NOMO-1 treated with DMSO at 0.1 percent for 48 hours (cell line): Measurements from ENCODE around the gene PIP5KL1.

Experiments
- DNase-seq: peaks from one replicate; lab custom pipeline; 2025; ENCODE audit not compliant: unreplicated experiment; lab: John Stamatoyannopoulos, UW

PIP5KL1 gene

DNA sequence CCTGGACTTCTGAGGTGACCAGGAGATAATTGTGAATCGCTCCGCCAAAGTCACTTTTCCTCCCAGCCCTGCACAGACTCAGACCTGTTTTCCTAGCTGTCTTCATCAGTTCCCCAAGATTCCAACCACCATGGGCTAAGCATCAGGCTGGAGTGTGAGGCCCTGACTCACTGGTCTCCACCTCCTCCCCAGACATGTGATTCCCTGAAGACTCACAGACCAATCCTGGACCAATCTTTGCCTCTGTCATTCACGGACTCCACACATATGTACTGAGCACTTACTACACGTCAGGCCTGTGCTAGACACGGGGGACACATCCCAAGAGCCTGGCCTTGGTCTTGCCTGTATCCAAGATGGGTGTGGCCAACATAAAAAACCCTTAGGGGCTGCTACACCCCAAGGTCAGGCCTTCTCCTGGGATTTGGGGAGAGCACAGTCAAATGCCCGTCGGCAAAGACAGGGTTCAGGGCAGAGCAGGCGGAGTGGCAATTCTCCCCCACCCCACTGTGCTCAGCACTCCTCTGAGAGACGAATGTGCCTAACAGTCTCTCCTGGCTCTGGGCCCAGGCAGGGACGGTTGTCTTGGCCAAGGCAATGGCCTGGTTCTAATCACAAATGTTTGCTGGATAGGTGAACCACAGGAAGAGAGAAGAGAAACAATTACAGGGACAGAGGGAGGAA is 38.3 kb upstream of the PIP5KL1 start:
- no peak for DNase-seq

DNA sequence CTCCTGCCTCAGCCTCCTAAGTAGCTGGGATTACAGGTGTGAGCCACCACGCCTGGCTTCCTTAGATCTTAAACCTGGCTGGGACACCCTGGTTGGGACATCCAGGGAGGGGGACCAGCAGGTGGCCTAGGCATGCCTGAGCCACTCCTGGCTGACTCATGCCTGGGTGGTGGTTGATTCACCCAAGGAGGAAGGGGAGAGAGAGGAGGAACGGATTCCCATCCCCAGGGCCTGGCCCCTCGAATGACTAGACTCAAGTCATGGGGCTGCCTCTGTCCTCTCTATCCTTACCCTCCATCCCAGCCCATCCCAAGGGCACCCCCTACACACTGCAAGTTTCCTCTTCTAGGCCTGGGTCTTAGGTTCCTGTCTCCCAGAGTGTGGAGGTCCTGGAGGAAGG is 37.5 kb upstream of the PIP5KL1 start:
- DNase-seq = no peak

DNA sequence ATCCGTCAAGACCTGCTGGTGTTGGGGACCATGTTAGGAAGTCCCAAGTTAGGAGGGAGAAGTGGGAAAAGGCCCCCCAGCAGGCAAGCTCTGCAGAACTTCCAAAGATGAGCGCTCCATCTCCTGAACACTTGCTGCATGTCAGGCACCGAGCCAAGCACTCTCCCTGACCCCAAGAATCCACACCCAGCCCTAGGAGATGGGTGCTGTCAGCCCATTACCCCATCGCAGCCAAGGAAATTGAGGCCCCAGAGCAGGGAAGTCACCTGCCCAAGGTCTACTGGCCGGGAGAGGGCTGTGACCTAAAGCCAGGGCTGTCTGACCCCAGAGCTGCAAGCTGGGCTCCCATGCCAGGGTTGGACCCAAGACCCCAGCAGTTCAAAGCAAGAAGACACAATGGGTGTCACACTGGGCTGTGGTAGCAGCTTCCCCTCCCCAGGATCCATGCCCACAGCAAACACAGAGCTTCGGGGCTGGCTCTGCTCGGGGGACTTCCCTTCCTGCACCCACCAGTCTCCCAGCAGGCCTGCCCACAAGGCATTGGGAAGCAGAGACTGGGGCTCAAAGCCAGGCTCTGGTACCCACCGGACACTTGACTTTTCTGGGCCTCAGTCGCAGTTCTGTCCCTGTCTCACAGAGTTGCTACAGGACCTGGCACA is 36.7 kb upstream of the PIP5KL1 start:
- DNase-seq = no peak

GRCh38 chr9:127966416-127967150 is 36.0 kb upstream of the PIP5KL1 start:
- no peak for DNase-seq

- DNase-seq = no peak
Observed at GRCh38 chr9:127965953-127966352, 35.4 kb upstream of the PIP5KL1 start.

- no peak for DNase-seq
Observed at GRCh38 chr9:127963359-127964064, 32.9 kb upstream of the PIP5KL1 start.

DNA sequence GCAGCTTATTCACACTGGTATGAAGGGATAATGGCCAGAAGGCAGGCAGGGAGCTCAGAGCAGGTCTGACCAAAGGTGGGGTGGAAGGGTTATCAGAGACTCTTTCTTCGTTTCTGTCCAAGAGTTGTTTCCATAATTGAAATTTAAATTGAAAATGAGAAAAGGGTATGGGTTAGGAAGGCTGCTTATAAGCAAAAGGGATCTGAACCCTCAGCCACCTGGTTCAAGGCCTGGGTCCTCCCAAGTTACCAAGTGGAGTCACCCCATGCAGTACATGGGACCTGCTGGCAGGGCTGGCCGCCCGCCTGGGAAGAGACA is 32.4 kb upstream of the PIP5KL1 start:
- no peak for DNase-seq

DNA sequence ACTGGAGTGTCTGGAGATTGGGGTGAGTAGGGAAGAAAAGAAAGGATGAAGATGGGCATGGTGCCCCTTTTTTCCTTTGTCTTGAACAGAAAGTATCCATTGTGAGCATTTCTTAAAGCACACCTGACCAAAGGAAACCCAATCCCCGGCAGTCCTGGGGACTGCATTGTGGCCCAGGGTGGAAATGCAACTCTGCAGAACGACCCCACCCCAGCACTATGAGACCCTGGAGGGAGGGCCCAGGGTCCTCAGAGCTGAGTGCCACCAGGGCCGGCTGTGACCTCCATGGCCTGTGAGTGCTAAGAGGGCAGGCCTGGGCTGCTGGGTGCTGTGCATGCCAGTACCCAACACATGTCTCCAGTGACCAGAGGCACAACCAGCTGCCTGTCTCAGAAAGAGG is 31.7 kb upstream of the PIP5KL1 start:
- DNase-seq = no peak

- DNase-seq = no peak
Observed at GRCh38 chr9:127961613-127962155, 31.1 kb upstream of the PIP5KL1 start.

GRCh38 chr9:127961155-127961490 is 30.5 kb upstream of the PIP5KL1 start:
- DNase-seq = no peak

DNA sequence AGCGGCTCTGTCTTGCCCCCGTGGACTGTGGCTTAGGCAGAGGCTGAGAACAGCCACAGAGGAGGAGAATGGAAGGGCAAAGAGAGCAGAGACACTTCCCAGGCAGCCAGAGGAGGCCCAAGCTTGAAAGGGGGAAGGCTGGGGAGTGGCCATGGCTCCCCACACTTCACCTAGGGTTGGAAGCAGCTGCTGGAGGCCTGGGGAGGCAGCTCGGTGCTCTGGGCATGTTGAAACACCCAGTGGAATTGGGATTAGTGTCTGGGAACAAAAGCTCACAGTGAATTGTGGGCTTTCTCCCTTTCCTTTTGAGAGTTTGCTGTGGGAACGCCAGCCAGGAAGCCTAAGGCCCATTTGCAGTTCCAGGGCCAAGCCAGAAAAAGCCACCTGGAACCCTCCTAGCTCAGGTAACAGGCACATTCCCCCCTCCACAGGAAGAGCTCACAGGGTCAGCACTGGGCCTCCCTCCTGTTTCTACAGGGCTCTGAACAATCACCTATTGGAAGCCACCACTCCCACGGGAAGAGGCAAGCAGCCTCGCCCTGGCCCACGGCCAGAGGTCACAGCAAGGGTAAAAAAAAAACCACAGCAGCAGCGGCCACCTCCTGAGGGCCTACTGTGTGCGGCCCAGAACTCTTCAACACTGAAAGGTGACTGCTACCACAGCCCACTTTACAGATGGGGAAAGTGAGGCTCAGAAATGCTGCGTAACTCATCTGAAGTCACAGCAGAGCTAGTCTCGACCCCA is 30.0 kb upstream of the PIP5KL1 start:
- no peak for DNase-seq

- DNase-seq = no peak
Observed at GRCh38 chr9:127959841-127960409, 29.3 kb upstream of the PIP5KL1 start.

- no peak for DNase-seq
Observed at GRCh38 chr9:127959398-127959797, 28.8 kb upstream of the PIP5KL1 start.

DNA sequence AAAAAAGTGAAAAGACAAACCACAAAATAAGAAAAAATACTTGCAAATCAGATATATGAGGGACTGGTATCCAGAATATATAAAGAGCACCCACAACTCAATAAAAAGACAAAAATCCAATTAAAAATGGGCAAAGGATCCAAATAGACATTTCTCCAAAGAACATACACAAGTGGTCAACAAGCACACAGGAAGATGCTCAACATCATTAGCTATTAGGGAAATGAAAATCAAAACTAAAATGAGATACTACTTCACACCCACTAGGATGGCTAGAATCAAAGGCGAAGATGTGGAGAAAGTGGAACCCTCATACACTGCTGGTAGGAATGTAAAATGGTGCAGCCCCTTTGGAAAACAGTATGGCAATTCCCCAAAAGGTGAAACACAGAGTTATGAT is 28.2 kb upstream of the PIP5KL1 start:
- DNase-seq = no peak

DNA sequence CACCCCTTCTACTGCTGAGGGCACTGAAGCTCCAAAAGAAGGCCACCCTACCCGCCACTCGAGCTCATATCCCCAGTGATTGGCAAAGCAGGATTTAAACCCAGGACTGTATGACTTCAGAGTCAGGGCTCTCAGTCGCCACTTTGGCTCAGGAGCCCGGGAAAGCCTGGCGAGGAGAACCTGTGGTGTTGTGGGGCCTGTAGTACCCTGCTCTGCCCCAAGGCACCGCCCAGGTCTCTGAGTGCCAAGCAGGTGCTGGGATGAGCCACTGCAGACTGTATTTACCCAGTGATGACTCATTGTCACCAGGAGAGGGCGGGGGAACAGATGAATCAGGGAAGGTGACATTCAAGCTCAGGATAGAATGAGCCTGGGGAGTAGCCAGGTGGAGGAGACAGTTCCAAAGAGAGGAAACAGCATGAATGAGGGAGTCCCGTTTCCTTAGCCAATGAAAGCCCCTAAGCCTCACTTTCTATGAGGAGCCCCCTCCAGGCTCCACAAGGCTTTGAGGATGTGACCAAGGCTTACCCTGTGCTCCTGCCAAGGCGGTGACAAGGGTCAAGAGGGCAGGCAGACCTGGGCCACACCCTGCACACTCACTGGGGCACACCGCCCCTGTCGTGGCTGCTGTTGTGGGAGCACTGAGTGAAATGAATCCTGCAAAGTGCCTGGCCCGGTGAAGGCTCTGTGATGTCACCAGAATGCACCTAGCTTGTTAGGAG is 24.9 kb upstream of the PIP5KL1 start:
- peak; percentile 29 for DNase-seq

DNA sequence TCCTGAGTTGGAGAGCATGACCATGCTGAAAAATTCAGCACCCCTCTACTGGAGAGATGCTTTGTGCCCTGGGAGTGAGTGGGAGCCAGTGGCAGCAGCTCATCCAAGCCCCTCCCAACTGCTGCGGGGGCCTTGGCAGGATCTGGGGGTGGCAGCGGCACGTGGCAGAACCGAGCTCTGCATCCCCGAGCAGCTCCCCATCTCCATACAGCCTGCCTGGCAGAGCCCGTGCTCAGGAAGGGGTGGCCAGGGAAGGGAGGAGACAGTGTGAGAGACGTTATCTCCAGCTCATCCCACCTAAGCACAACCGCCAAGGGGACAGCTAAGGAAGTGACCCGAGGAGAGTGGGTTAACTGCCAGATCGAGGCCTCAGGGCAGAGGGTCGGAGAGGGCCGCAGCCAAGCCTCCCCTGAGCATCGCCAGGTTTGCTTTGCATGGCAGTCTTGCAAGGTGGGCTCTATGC is 24.3 kb upstream of the PIP5KL1 start:
- no peak for DNase-seq

DNA sequence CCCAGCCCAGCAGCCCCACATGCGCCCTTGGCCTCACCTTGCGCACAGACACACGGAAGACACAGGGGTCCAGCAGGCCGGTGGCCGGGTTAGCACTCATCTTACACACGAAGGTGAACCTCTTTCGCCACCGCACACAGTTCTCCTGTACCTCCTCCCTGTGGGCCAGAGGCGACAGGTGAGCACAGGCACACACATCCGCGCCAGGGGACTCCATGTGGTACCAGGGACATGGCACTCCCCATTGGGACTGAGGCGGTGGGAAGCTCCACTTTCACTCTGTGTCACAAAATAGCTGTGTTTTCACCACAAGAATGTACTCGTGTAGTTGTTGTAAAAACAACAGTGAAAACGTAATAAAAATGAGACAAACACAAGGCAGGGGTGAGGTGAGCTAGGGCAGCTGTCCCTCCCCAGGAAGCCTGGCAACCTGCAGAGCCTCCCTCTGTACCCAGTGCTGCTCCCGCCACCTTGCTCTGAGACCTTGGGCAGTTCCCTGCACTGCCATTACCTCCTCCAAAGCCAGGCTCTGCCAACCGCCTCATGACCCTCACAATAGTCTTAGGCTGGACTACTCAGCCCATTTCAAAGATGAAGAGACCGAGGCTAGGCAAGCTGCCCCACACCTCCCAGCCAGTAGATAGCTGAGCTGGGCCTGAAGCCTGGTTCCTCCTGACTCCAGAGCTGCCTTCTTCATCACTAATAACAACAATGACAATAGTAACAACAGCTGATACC is 23.4 kb upstream of the PIP5KL1 start:
- no peak for DNase-seq

GRCh38 chr9:127953154-127953553 is 22.6 kb upstream of the PIP5KL1 start:
- no peak for DNase-seq
